Osteoblast (primary cell): ENCODE measurements around the gene THAP5. TPM values are rescaled to one million over a fixed set of nuclear protein-coding genes. Genes with fewer than 3 reads are reported as not detected.

Experiments used
- DNase-seq: peaks from one replicate; pipeline ENCODE4 v3.0.0; 2011; ENCODE audit warnings: low spot score, mixed read lengths; ENCODE audit not compliant: insufficient read length; ENCODE audit errors: missing footprints
- H2AFZ ChIP-seq: 2 replicates; pipeline ENCODE4 v1.6.0; 2011; ENCODE audit warnings: mild to moderate bottlenecking, low read length
- H3K27ac ChIP-seq: 2 replicates; pipeline ENCODE4 v1.5.1; 2011; ENCODE audit warnings: mild to moderate bottlenecking, low read depth, low read length, moderate library complexity
- H3K27me3 ChIP-seq: 2 replicates; pipeline ENCODE4 v1.6.0; 2012; ENCODE audit warnings: mild to moderate bottlenecking, control low read depth, inconsistent platforms, low read length, moderate library complexity; ENCODE audit not compliant: insufficient read depth
- H3K36me3 ChIP-seq: 2 replicates; pipeline ENCODE4 v1.5.1; 2011; ENCODE audit warnings: mild to moderate bottlenecking, low read length, control low read depth, moderate library complexity; ENCODE audit not compliant: insufficient read depth
- H3K4me1 ChIP-seq: 2 replicates; pipeline ENCODE4 v1.5.1; 2011; ENCODE audit warnings: mild to moderate bottlenecking, low read length, control low read depth, moderate library complexity; ENCODE audit not compliant: insufficient read depth
- H3K4me2 ChIP-seq: 2 replicates; pipeline ENCODE4 v1.6.0; 2011; ENCODE audit warnings: mild to moderate bottlenecking, low read length; ENCODE audit not compliant: insufficient read depth
- H3K4me3 ChIP-seq: fragments of 200-600 bp; sonication (generic); 3 replicates; pipeline ENCODE4 v1.5.1; 2012; ENCODE audit warnings: mild to moderate bottlenecking, low read length, inconsistent platforms; ENCODE audit not compliant: insufficient read depth
- H3K79me2 ChIP-seq: 2 replicates; pipeline ENCODE4 v1.6.0; 2012; ENCODE audit warnings: mild to moderate bottlenecking, low read length, control low read depth, inconsistent platforms; ENCODE audit not compliant: insufficient read depth
- H3K9me3 ChIP-seq: 2 replicates; pipeline ENCODE4 v1.5.1; 2011; ENCODE audit warnings: low read depth, low read length, control low read depth
- H4K20me1 ChIP-seq: 2 replicates; pipeline ENCODE4 v1.6.0; 2012; ENCODE audit warnings: mild to moderate bottlenecking, low read length, control low read depth; ENCODE audit not compliant: insufficient read depth
- CTCF ChIP-seq: IDR thresholded peaks from 2 replicates; pipeline ENCODE4 v1.5.1; 2011; ENCODE audit warnings: mild to moderate bottlenecking, low read depth, low read length, moderate library complexity; ENCODE audit errors: extremely low read depth
- total RNA-seq: library from RNA; depleted of rRNA; stranded (reverse); fragments of >200 nt; gene quantifications from 2 replicates; pipeline ENCODE4 v1.2.3, GENCODE V29; 2012

The THAP5 gene
- total RNA-seq, 1 donor = 25.7 TPM

GRCh38 chr7:108589874-108590273 is 20.4 kb upstream of the THAP5 start:
- H3K36me3 ChIP-seq = no peaks in the 10 kb centered on the region
- no peaks in the 10 kb centered on the region for H3K79me2 ChIP-seq
- H3K4me1 ChIP-seq = no peaks in the 10 kb centered on the region
- H4K20me1 ChIP-seq = no peaks in the 10 kb centered on the region
- DNase-seq = no peak
- peak overlapping the region; percentile 50 for H2AFZ ChIP-seq
- no peak overlapping the region for H3K4me2 ChIP-seq
- H3K27me3 ChIP-seq = no peaks in the 10 kb centered on the region
- H3K9me3 ChIP-seq = no peaks in the 10 kb centered on the region
- no peak overlapping the region for H3K27ac ChIP-seq
- H3K4me3 ChIP-seq = no peak overlapping the region
- no peak for TF ChIP-seq CTCF

GRCh38 chr7:108589199-108589598 is 19.7 kb upstream of the THAP5 start:
- no peak overlapping the region for H3K27ac ChIP-seq
- H3K4me1 ChIP-seq = no peaks in the 10 kb centered on the region
- no peak overlapping the region for H3K4me3 ChIP-seq
- no peak overlapping the region for H3K4me2 ChIP-seq
- no peak for TF ChIP-seq CTCF
- no peaks in the 10 kb centered on the region for H3K36me3 ChIP-seq
- H3K9me3 ChIP-seq = no peaks in the 10 kb centered on the region
- H3K79me2 ChIP-seq = no peaks in the 10 kb centered on the region
- no peak overlapping the region for H2AFZ ChIP-seq
- H4K20me1 ChIP-seq = no peaks in the 10 kb centered on the region
- H3K27me3 ChIP-seq = no peaks in the 10 kb centered on the region
- DNase-seq = no peak

- H2AFZ ChIP-seq = no peak overlapping the region
- TF ChIP-seq CTCF = no peak
- no peak overlapping the region for H3K27ac ChIP-seq
- no peaks in the 10 kb centered on the region for H3K9me3 ChIP-seq
- H3K4me1 ChIP-seq = peaks cover 3% of the 10 kb centered on the region
- no peak overlapping the region for H3K4me2 ChIP-seq
- no peak for DNase-seq
- no peak overlapping the region for H3K4me3 ChIP-seq
- no peaks in the 10 kb centered on the region for H3K27me3 ChIP-seq
- H4K20me1 ChIP-seq = no peaks in the 10 kb centered on the region
- no peaks in the 10 kb centered on the region for H3K36me3 ChIP-seq
- no peaks in the 10 kb centered on the region for H3K79me2 ChIP-seq
Measured at GRCh38 chr7:108586274-108586710, 16.8 kb upstream of the THAP5 start.

- no peaks in the 10 kb centered on the region for H3K27me3 ChIP-seq
- DNase-seq = no peak
- H4K20me1 ChIP-seq = no peaks in the 10 kb centered on the region
Measured at GRCh38 chr7:108585843-108586242, 16.3 kb upstream of the THAP5 start.

More at GRCh38 chr7:108585843-108586242, 16.3 kb upstream of the THAP5 start:
- Histone ChIP-seq H3K27ac (no peak overlapping the region), H3K4me1 (peaks cover 3% of the 10 kb centered on the region), H3K36me3 (no peaks in the 10 kb centered on the region), H2AFZ (no peak overlapping the region), H3K4me3 (no peak overlapping the region), H3K4me2 (no peak overlapping the region), H3K79me2 (no peaks in the 10 kb centered on the region), H3K9me3 (no peaks in the 10 kb centered on the region)
- no peak for TF ChIP-seq CTCF
